HG03196 (cell line): ENCODE results near the gene MLX.
"Not testable (repeated sequence)": the region's sequence is repeated elsewhere in the genome, so short reads cannot be mapped to it uniquely, and the experiment has no call there.

Source experiments
- ATAC-seq: cut with Tn5 transposase; IDR thresholded peaks from one replicate; pipeline ENCODE4 v1.9.1; 2021; ENCODE audit not compliant: unreplicated experiment

Gene MLX

GRCh38 chr17:42617956-42618431 lies 51.1 kb downstream of the MLX start:
- ATAC-seq: peak; percentile 26

- peak; percentile 67 for ATAC-seq
Measured at GRCh38 chr17:42618442-42619150, 51.7 kb downstream of the MLX start.

GRCh38 chr17:42621987-42622386 lies 55.1 kb downstream of the MLX start:
- not testable (repeated sequence) for ATAC-seq
